HG03097 (cell line): Measurements from ENCODE around the gene FAM98C.
A peak's percentile ranks its signal among the peaks of the same experiment; 100 is the strongest.
"Not testable (repeated sequence)": the region's sequence is repeated elsewhere in the genome, so short reads cannot be mapped to it uniquely, and the experiment has no call there.

Experiments used
- ATAC-seq: cut with Tn5 transposase; IDR thresholded peaks from one replicate; pipeline ENCODE4 v1.9.1; 2021; ENCODE audit not compliant: unreplicated experiment, low FRiP score

FAM98C gene

DNA sequence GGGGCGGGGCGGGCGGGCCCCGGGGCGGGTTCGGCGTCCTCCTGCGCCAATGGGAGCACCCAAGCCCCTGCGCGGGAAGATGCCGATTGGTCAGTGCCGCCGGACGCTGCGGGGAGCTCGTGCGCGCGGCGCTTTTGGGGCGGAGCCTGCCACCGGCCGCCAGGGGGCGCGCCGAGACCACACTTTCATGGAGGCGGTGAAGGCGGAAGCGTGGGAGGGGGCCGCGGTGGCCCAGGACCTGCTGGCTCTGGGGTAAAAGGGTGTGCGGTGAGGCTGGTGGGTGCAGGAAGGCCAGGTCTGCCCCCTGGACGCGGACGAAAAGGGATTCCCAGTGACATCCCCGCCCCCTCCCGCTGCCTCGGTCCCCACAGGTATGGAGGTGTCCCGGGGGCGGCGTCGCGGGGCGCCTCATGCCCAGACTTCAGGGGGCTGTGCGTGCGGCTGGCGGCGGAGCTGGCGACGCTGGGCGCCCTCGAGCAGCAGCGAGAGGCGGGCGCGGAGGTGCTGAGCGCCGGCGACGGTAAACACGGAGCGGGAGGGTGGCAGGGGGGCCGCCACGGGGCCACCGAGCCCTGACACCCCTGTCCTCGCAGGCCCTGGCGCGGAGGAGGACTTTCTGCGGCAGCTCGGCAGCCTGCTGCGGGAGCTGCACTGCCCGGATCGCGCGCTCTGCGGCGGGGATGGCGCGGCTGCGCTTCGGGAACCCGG lies at the start of gene FAM98C:
TSS of gene FAM98C (plus strand) at position 127 of the 708 bp plus-strand sequence. CDS start at position 188, 61 bp downstream.
- peak; percentile 71 for ATAC-seq

- ATAC-seq: no peak
Observed at GRCh38 chr19:38355728-38356725, 46.9 kb upstream of the FAM98C start.

DNA sequence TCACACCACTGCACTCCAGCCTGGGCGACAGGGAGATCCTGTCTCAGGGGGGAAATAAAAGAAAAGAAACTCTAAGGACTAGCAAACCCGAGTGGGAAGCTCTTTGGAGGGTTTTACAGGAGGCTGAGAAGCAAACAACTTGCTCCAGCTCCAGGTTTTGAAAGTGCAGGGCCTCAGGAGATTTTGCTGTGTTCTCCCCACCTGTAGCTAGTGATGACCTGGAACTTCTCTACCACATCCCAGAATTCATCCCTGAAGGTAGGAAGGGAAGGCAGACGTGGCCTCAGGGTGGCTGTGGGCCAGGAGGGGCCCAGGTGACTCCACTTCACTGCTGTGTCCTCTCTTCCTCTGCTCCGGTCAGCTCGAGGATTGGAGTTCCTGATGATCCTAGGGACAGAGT lies 44.8 kb upstream of the FAM98C start:
- ATAC-seq: no peak

DNA sequence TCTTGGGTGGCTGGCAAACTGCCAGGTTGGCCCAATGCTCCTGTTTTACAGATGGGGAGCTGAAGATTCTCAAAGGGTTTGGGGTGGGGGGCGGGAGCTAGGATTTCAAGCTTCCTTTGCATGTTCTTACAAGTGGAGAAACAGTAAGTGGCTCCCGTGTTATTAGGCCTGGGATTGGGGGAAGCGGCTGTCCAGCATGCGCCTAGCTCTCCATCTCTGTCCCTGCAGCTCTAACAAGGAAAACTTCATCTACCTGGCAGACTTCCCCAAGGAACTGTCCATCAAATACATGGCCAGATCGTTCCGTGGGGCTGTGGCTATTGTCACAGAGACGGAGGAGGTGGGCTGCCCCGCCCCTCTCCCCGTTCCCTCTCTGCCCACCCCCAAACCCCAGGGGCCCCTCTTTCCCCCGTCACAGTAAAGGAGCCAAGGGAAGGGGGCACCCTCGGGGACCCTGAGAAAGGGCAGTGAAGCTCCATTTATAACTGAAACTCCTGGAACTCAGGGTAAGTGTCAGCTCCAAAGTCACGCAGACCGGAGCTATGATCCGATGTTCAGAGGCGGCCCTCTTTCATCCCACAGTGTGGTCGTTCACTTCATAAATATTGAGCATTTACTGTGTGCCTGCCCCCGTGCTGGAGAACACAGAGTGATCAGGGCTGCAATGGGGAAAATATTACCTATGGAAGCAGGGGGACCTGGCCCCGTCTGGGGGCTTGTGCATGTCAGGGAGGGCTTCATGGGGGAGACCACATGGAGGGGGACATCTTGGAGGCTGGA lies 43.5 kb upstream of the FAM98C start:
- ATAC-seq: no peak

DNA sequence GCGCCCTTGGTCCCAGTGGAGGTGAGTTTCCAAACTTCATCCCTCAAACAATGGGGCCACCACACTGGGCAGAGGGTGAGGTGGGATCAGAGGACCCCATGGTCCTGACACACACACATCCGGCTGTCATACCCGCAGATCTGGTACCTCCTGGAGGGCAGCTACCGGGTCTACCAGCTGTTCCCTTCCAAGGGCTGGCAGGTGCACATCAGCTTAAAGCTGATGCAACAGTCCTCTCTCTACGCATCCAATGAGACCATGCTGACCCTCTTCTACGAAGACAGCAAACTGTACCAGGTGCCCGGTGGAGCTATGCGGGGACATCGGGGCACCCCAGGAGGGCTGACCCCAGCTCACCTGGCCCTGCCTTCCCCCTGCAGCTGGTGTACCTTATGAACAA lies 42.5 kb upstream of the FAM98C start:
- ATAC-seq: no peak

- ATAC-seq: no peak
Observed at GRCh38 chr19:38360839-38361631, 41.9 kb upstream of the FAM98C start.

DNA sequence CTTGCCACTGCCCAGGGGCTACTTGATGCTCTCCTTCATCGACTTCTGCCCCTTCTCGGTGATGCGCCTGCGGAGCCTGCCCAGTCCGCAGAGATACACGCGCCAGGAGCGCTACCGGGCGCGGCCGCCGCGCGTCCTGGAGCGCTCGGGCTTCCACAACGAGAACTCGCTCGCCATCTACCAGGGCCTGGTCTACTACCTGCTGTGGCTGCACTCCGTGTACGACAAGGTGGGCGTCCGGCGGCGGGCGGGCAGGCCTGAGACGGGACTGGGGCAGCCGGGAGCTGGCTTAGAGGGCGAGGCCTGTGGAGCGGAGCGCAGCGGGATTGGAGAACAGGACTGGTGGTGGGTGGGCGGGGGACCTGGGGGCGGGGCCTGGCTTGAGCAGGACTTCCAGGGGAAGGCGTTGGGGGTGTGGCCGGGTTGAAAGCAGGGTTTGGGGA lies 41.2 kb upstream of the FAM98C start:
- no peak for ATAC-seq

GRCh38 chr19:38362076-38362945 lies 40.6 kb upstream of the FAM98C start:
- no peak for ATAC-seq

- not testable (repeated sequence) for ATAC-seq
Observed at GRCh38 chr19:38362946-38363688, 39.8 kb upstream of the FAM98C start.

GRCh38 chr19:38367041-38367440 lies 35.9 kb upstream of the FAM98C start:
- no peak for ATAC-seq

DNA sequence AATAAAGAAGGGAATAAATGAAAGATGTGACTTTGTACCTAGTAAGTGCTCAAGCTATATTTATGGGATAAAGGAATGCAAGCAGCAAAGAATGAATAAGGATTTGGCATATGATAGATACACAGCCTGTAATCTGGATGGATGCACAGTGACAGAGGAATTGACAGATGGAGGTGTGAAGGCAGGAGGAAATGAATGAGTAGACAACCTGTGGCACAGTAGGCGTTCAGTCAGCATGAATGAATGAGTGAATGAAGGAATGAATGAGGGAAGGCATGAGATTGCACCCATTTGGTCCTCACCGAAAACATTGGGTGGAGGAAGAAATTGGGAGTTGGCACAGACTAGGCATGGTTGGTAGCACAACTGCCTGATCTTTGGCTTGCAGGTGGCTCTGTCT lies 33.3 kb upstream of the FAM98C start:
- ATAC-seq: no peak

- ATAC-seq: no peak
Observed at GRCh38 chr19:38370299-38370698, 32.6 kb upstream of the FAM98C start.

DNA sequence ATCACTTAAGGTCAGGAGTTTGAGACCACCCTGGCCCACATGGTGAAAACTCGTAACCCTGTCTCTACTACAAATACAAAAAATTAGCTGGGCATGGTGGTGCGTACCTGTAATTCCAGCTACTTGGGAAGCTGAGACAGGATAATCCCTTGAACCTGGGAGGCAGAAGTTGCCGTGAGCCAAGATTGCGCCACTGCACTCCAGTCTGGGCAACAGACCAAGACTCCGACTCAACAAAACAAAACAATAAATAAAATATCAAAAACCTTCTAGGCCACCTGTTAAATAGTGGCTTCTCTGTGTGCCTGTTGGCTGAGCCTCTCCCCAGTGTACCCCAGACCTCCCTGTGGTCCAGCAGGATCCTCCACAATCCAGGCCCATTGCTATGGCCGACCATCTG lies 31.8 kb upstream of the FAM98C start:
- no peak for ATAC-seq

DNA sequence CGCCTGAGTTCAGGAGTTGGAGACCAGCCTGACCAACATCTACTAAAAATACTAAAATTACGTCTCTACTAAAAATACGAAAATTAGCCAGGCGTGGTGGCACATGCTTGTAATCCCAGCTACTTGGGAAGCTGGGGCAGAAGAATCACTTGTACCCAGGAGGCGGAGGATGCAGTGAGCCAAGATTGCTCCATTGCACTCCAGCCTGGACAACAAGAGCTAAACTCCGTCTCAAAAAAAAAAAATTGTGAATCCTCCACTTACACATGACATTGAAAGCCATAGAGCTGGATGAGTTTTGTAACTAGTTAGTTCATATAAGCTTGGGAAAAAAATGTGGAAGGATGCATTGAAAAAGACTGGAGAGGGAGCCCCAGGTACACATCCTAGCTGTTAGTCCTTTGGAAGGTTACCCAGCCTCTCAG lies 29.0 kb upstream of the FAM98C start:
- no peak for ATAC-seq

DNA sequence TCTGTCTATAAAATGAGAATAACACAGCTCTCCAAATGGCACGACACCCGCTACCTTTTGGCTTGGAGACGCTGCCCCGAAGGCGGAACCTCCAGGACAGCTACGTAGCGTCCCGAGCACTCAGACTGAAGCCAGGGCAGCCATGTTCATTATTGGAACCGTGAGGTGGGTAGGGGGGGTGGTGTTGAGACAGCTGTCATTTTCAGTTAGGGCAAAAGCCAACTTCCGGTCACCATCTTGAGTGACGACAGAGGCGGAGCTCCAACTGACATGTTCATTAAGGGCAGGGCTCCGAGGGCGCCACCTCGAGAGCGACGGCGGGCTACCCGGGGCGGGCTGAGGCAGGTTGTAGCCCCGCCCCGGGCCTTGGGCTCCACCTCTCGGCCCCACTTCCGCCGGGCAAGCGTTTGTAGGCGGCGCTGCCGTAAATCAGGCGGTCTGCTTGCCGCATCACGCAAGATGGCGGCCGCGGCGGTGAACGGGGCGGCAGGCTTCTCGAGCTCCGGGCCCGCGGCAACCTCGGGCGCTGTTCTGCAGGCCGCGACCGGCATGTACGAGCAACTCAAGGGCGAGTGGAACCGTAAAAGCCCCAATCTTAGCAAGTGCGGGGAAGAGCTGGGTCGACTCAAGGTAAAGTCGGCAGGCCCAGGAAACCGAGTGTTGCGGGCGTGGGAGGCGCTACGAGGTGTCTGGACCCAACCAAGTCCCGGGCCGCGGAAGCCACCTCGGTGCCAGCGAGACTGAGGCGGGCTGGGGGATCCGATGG lies 28.4 kb upstream of the FAM98C start, which contains the start of gene PSMD8:
TSS of gene PSMD8 (plus strand) at position 240 of the 766 bp plus-strand sequence. CDS start at position 271, 31 bp downstream.
- peak; percentile 96 for ATAC-seq

DNA sequence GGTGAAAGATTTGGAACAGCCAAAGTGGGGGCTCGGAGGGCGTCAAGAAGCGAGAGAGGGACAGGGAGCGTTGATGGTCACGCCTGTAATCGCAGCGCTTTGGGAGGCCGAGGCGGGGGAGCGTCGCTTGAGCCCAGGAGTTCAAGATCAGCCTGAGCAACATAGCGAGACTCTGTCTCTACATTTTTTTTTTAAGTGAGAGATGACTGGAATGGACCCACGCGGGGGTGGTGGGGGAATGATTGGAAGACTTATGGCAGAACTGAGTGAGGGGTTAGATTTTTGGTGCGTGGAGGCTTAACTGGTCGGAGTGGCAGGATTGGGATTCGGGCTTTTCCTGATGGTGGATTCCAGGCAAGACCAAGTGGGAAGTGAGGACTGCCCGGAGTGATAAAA lies 27.8 kb upstream of the FAM98C start:
- no peak for ATAC-seq

DNA sequence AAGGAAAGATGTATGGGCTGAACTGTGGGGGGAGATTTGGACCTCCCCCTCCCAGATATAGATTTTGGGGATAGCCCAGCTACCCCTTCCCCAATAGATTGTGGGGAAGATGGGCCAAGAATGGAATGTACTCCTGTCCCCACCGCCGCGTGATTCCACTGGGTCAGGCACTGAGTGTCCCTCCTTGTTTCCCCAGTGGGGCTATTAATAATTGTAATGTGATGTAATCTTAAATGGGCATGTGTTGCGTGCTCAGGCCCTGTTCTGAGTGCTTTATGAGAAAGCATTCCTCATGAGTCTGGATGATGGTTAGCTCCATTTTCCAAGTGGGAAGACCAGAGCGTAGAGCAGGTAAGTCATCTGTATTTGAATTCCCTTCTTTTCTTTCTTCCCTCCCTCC lies 27.1 kb upstream of the FAM98C start:
- ATAC-seq: no peak
